HG02678 (cell line): ENCODE measurements around the gene DYNAP.

Source experiments
- ATAC-seq: cut with Tn5 transposase; IDR thresholded peaks from one replicate; pipeline ENCODE4 v1.9.1; 2021; ENCODE audit warnings: mild to moderate bottlenecking, moderate library complexity; ENCODE audit not compliant: unreplicated experiment

DYNAP gene

DNA sequence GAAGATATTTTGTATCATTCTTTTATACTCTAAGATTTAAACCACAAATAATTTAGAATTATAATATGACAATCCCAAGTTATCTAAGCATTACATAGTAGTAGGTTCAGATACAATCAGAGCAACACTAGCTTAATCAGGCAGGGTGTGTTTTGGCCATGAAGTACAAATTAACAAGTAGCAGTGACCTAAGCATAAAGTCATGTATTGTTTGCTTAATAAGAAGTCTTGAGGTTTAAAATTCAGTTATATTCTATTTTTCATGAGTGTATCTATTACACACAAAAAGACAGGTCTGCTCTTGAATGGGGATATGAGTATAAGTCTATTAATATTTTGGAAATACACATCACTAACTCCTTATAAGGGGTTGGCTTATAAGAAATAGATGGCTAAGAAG lies 39.9 kb downstream of the DYNAP start:
- ATAC-seq, result no peak

GRCh38 chr18:54636217-54636616 lies 45.2 kb downstream of the DYNAP start:
- ATAC-seq, result no peak

DNA sequence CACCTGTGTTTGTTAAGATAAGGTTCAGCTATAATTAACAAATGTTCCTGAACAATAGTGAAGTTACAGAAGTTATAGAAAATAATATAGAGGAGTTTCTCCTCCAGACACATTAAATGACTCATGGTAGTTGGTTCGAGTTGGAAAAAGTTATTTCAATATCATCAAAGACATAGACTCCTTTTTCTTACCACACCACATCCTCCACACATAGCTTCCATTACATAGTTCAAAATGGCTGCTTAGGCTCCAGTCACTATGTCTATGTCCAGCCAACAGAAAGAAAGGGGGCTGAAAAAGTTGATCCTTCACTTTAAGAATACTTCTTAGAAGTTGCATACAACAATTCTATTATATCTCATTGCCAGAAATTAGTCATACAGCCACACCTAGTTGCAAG lies 50.7 kb downstream of the DYNAP start:
- ATAC-seq, result no peak

GRCh38 chr18:54647176-54647575 lies 56.1 kb downstream of the DYNAP start:
- no peak for ATAC-seq
